OCI-LY7 (cell line): ENCODE measurements around the gene AMOTL2. TPM values are rescaled to one million over a fixed set of nuclear protein-coding genes. Genes with fewer than 3 reads are reported as not detected.

ENCODE experiments used
- BruUV-seq: library from RNA; stranded (reverse); fragments of 400-500 nt; replicated peaks from 2 replicates; lab custom pipeline; 2021; lab: Mats Ljungman, UMichigan
- CTCF ChIA-PET: fragments of 300-600 bp; sonication (Branson Sonifier 250); formaldehyde crosslinking; loops from one replicate; lab custom pipeline; 2022; ENCODE audit warnings: antibody characterized with exemption; ENCODE audit not compliant: unreplicated experiment; lab: Charles Lee
- POLR2A ChIA-PET: fragments of 300-600 bp; sonication (Branson Sonifier 250); formaldehyde crosslinking; loops from one replicate; lab custom pipeline; 2022; ENCODE audit warnings: antibody characterized with exemption; lab: Charles Lee
- DNase-seq: peaks from one replicate; pipeline ENCODE4 v3.0.0-alpha.2; 2015; ENCODE audit warnings: low spot score
- H2AFZ ChIP-seq: fragments of 200-600 bp; sonication (generic), shearing (Covaris generic); 2 replicates; pipeline ENCODE4 v1.6.1; 2014; ENCODE audit warnings: mild to moderate bottlenecking, antibody characterized with exemption, low read length, moderate library complexity
- H3K27ac ChIP-seq: fragments of 200-600 bp; sonication (generic); 2 replicates; pipeline ENCODE4 v1.5.1; 2014; ENCODE audit warnings: mixed run types, low read depth, mild to moderate bottlenecking, moderate library complexity, low read length, inconsistent platforms; ENCODE audit not compliant: poor library complexity, severe bottlenecking
- H3K36me3 ChIP-seq: fragments of 200-600 bp; sonication (generic); 2 replicates; pipeline ENCODE4 v1.6.1; 2014; ENCODE audit warnings: mild to moderate bottlenecking, antibody characterized with exemption, low read length, moderate library complexity, mixed read lengths; ENCODE audit not compliant: insufficient read depth
- H3K4me1 ChIP-seq: fragments of 200-600 bp; sonication (generic); 2 replicates; pipeline ENCODE4 v1.5.1; 2014; ENCODE audit warnings: mild to moderate bottlenecking, low read length; ENCODE audit not compliant: insufficient read depth, poor library complexity, severe bottlenecking
- H3K4me2 ChIP-seq: fragments of 200-600 bp; sonication (generic); 2 replicates; pipeline ENCODE4 v1.6.1; 2014; ENCODE audit warnings: mild to moderate bottlenecking, low read length
- H3K4me3 ChIP-seq: fragments of 200-600 bp; sonication (generic); 2 replicates; pipeline ENCODE4 v1.5.1; 2014; ENCODE audit warnings: mild to moderate bottlenecking, low read depth, low read length; ENCODE audit not compliant: poor library complexity, severe bottlenecking
- H3K79me2 ChIP-seq: fragments of 200-600 bp; sonication (generic); 2 replicates; pipeline ENCODE4 v1.6.1; 2016; ENCODE audit warnings: low read depth, mild to moderate bottlenecking, low read length, moderate library complexity, mixed read lengths; ENCODE audit not compliant: insufficient read depth
- H3K9me2 ChIP-seq: fragments of 200-600 bp; sonication (generic); 2 replicates; pipeline ENCODE4 v1.6.1; 2016; ENCODE audit warnings: mild to moderate bottlenecking, low read length, mixed read lengths; ENCODE audit not compliant: insufficient read depth
- H3K9me3 ChIP-seq: fragments of 200-600 bp; sonication (generic); 2 replicates; pipeline ENCODE4 v1.6.1; 2014; ENCODE audit warnings: mild to moderate bottlenecking, mixed run types, low read length, mixed read lengths
- H4K20me1 ChIP-seq: fragments of 200-600 bp; sonication (generic); 2 replicates; pipeline ENCODE4 v1.6.1; 2014; ENCODE audit warnings: mild to moderate bottlenecking, antibody characterized with exemption, low read length, moderate library complexity, mixed read lengths; ENCODE audit not compliant: insufficient read depth
- CTCF ChIP-seq: fragments of 200-600 bp; sonication (generic); conservative IDR thresholded peaks from 2 replicates; pipeline ENCODE4 v1.5.1; 2014; ENCODE audit warnings: mild to moderate bottlenecking, antibody characterized with exemption, low read length, moderate library complexity, mixed read lengths
- EZH2phosphoT487 ChIP-seq: fragments of 200-600 bp; sonication (generic); IDR thresholded peaks from 2 replicates; pipeline ENCODE4 v1.6.1; 2018; ENCODE audit warnings: low read depth, borderline replicate concordance, mild to moderate bottlenecking, mixed run types, antibody characterized with exemption, low read length, moderate library complexity, mixed read lengths
- intact Hi-C: fragments of 100-400 bp; cut with micrococcal nuclease; formaldehyde crosslinking; loops from one replicate; pipeline ENCODE4 v1.10.0; 2022; ENCODE audit not compliant: unreplicated experiment
- total RNA-seq, 2 experiments: library from RNA; depleted of rRNA in 1 of 2; stranded (reverse); fragments of >200 nt in 1 of 2; shearing (Covaris generic) in 1 of 2; gene quantifications; 2 replicates each; pipeline ENCODE4 v1.2.3, GENCODE V29; 2014 to 2022

The AMOTL2 gene
- total RNA-seq, 2 experiments from 2014 or later, result not detected

GRCh38 chr3:134315286-134316106 is 58.8 kb downstream of the AMOTL2 start:
- POLR2A ChIA-PET, result no interaction called here
- DNase-seq, result no peak
- no peak overlapping the region for H3K4me2 ChIP-seq
- no TSS peak for BruUV-seq
- CTCF ChIA-PET, result no interaction called here
- H3K9me2 ChIP-seq, result no peaks in the 10 kb centered on the region
- H2AFZ ChIP-seq, result no peak overlapping the region
- H3K4me3 ChIP-seq, result no peak overlapping the region
- H3K9me3 ChIP-seq, result no peaks in the 10 kb centered on the region
- H3K4me1 ChIP-seq, result no peaks in the 10 kb centered on the region
- no peak overlapping the region for H3K27ac ChIP-seq
- no peak for TF ChIP-seq CTCF
- TF ChIP-seq EZH2phosphoT487, result no peak
- no peaks in the 10 kb centered on the region for H3K79me2 ChIP-seq
- no peaks in the 10 kb centered on the region for H4K20me1 ChIP-seq
- no peaks in the 10 kb centered on the region for H3K36me3 ChIP-seq
- intact Hi-C loops, result no loop called here

DNA sequence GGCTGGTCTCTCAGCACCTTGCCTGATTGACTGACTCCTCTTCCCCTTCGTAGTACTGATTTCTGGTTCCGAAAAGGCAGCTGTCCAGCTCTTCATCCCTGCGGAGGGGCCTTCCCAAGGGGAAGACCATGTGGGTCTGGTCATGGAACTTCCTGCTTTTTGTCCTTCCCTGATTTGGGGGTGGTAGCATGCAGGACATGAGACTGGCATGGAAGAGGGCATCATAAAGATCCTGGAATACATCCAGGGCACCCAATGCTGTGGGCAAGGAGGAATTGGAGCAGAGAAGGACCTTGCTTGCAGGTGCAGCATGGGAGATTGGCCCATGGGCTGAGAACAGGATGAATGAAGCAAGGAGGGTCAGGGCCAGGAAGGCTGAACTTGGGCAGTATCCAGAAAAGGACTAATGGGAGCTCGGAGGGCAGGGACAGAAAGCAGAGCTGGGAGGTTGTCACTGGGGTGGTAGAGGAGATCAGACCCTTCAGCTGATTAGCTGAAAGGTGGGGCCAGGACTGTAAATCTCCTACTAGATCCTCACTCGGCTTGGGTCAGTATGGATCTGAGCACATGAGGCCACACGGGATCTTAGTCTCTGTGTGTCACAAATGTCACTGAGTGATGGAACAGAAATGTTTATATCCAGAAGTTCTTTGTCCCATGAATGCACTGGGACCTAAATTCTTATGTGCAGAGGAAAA is 59.5 kb downstream of the AMOTL2 start:
- no peaks in the 10 kb centered on the region for H3K79me2 ChIP-seq
- intact Hi-C loops, result no loop called here
- no peaks in the 10 kb centered on the region for H4K20me1 ChIP-seq
- no peak overlapping the region for H3K27ac ChIP-seq
- no TSS peak for BruUV-seq
- H3K36me3 ChIP-seq, result no peaks in the 10 kb centered on the region
- no peaks in the 10 kb centered on the region for H3K9me3 ChIP-seq
- TF ChIP-seq EZH2phosphoT487, result no peak
- TF ChIP-seq CTCF, result no peak
- H3K4me2 ChIP-seq, result no peak overlapping the region
- no peaks in the 10 kb centered on the region for H3K9me2 ChIP-seq
- no peak overlapping the region for H2AFZ ChIP-seq
- no peak overlapping the region for H3K4me3 ChIP-seq
- DNase-seq, result no peak
- ChIA-PET POLR2A (no interaction called here), CTCF (no interaction called here)
- no peaks in the 10 kb centered on the region for H3K4me1 ChIP-seq
